Mesenchymal stem cell (in vitro differentiated cells and primary cell): Measurements from ENCODE around the gene ORAI2.

Experiments
- DNase-seq: peaks from one replicate; pipeline ENCODE4 v3.0.0-alpha.2; 2013
- H2AFZ ChIP-seq: one replicate; pipeline ENCODE4 v1.6.1; 2013; ENCODE audit warnings: low read depth, mild to moderate bottlenecking, control low read depth, inconsistent platforms, low read length, moderate library complexity
- H2AK5ac ChIP-seq: 2 replicates; pipeline ENCODE4 v1.6.1; 2013; ENCODE audit warnings: low read length, moderate library complexity, mild to moderate bottlenecking, inconsistent platforms; ENCODE audit not compliant: severe bottlenecking
- H2BK120ac ChIP-seq: one replicate; pipeline ENCODE4 v1.6.1; 2013; ENCODE audit warnings: low read depth, mild to moderate bottlenecking, inconsistent platforms, low read length, moderate library complexity
- H2BK12ac ChIP-seq, 2 experiments: one replicate each; pipeline ENCODE4 v1.6.1; 2013; ENCODE audit warnings: inconsistent platforms in 2 of 2, low read length in 2 of 2, mild to moderate bottlenecking in 2 of 2, moderate library complexity in 2 of 2, control low read depth in 1 of 2
- H2BK15ac ChIP-seq: one replicate; pipeline ENCODE4 v1.6.1; 2013; ENCODE audit warnings: mild to moderate bottlenecking, low read depth, inconsistent platforms; ENCODE audit not compliant: poor library complexity, severe bottlenecking
- H2BK5ac ChIP-seq: 2 replicates; pipeline ENCODE4 v1.6.1; 2013; ENCODE audit warnings: low read depth, mild to moderate bottlenecking, low read length, control low read depth, inconsistent platforms; ENCODE audit not compliant: poor library complexity, severe bottlenecking
- H3K14ac ChIP-seq, 2 experiments: one replicate each; pipeline ENCODE4 v1.6.1; 2013; ENCODE audit warnings: inconsistent platforms in 2 of 2, low read length in 2 of 2, control low read depth in 1 of 2, mild to moderate bottlenecking in 1 of 2, moderate library complexity in 1 of 2
- H3K18ac ChIP-seq, 2 experiments: one replicate each; pipeline ENCODE4 v1.6.1; 2013; ENCODE audit warnings: inconsistent platforms in 2 of 2, low read length in 2 of 2, control low read depth in 1 of 2, low read depth in 1 of 2, mild to moderate bottlenecking in 1 of 2
- H3K23ac ChIP-seq, 2 experiments: one replicate each; pipeline ENCODE4 v1.6.1; 2013; ENCODE audit warnings: inconsistent platforms in 2 of 2, low read length in 2 of 2, mild to moderate bottlenecking in 2 of 2, moderate library complexity in 2 of 2, control low read depth in 1 of 2
- H3K27ac ChIP-seq: 2 replicates; pipeline ENCODE4 v1.5.1; 2013; ENCODE audit warnings: mild to moderate bottlenecking, moderate library complexity, low read length, control low read depth, inconsistent platforms; ENCODE audit not compliant: poor library complexity, severe bottlenecking
- H3K27me3 ChIP-seq, 2 experiments: 2 replicates each; pipeline versions ENCODE4 v1.6.1 to v1.7.0; 2013; ENCODE audit warnings: low read length in 2 of 2, mild to moderate bottlenecking in 2 of 2, moderate library complexity in 2 of 2, control low read depth in 1 of 2, inconsistent platforms in 1 of 2; ENCODE audit not compliant: control insufficient read depth in 1 of 2, insufficient read depth in 1 of 2
- H3K36me3 ChIP-seq, 2 experiments: 2 replicates each; pipeline versions ENCODE4 v1.6.1 to v1.7.0; 2013; ENCODE audit warnings: low read length in 2 of 2, control low read depth in 1 of 2, inconsistent platforms in 1 of 2, low read depth in 1 of 2, mild to moderate bottlenecking in 1 of 2; ENCODE audit not compliant: insufficient read depth in 2 of 2, control insufficient read depth in 1 of 2
- H3K4ac ChIP-seq, 2 experiments: one replicate each; pipeline ENCODE4 v1.6.1; 2013; ENCODE audit warnings: inconsistent platforms in 2 of 2, low read length in 2 of 2, mild to moderate bottlenecking in 2 of 2, moderate library complexity in 2 of 2, control low read depth in 1 of 2, low read depth in 1 of 2
- H3K4me1 ChIP-seq: 2 replicates; pipeline ENCODE4 v1.6.1; 2013; ENCODE audit warnings: low read depth, low read length, control low read depth; ENCODE audit not compliant: control insufficient read depth, insufficient read depth
- H3K4me2 ChIP-seq: 2 replicates; pipeline ENCODE4 v1.6.1; 2013; ENCODE audit warnings: low read length, mild to moderate bottlenecking, inconsistent platforms; ENCODE audit not compliant: poor library complexity, severe bottlenecking
- H3K4me3 ChIP-seq, 2 experiments: 2 replicates each; pipeline versions ENCODE4 v1.5.1 to v1.7.0; 2013; ENCODE audit warnings: low read length in 2 of 2, mild to moderate bottlenecking in 2 of 2, control low read depth in 1 of 2, low read depth in 1 of 2; ENCODE audit not compliant: insufficient read depth in 1 of 2
- H3K79me1 ChIP-seq: replicated peaks from 2 replicates; pipeline ENCODE4 v1.6.1; 2013; ENCODE audit warnings: mild to moderate bottlenecking, control low read depth, low read length, inconsistent platforms; ENCODE audit not compliant: poor library complexity, severe bottlenecking
- H3K9ac ChIP-seq: 2 replicates; pipeline ENCODE4 v1.7.0; 2013; ENCODE audit warnings: mild to moderate bottlenecking, low read length, moderate library complexity
- H3K9me3 ChIP-seq: 2 replicates; pipeline ENCODE4 v1.7.0; 2013; ENCODE audit warnings: mild to moderate bottlenecking, low read length; ENCODE audit not compliant: control insufficient read depth
- H4K8ac ChIP-seq: one replicate; pipeline ENCODE4 v1.6.1; 2013; ENCODE audit warnings: inconsistent platforms, mild to moderate bottlenecking, low read length, moderate library complexity
- H4K91ac ChIP-seq: one replicate; pipeline ENCODE4 v1.6.1; 2013; ENCODE audit warnings: mild to moderate bottlenecking, low read length, inconsistent platforms
- WGBS: methylation state at CpG from one replicate; pipeline ENCODE4 v1.1.7; 2013; ENCODE audit warnings: mixed read lengths; 5-methylcytosine and 5-hydroxymethylcytosine counted together

ORAI2 gene

DNA sequence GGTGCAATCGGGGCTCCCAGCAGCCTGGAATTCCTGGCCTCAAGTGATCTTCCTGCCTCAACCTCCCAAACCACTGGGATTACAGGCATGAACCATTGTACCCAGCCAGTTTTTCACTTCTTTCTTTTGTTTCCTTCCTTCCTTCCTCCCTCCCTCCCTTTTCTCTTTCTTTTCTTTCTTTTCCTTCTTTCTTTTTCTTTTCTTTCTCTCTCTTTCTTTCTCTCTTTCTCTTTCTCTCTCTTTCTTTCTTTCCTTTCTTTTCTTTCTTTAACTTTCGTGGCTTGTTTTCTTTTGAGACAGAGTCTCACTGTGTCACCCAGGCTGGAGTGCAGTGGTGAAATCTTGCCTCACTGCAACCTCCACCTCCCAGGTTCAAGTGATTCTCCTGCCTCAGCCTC, 12.3 kb downstream of the ORAI2 start:
- H3K18ac ChIP-seq = no peak overlapping the region

DNA sequence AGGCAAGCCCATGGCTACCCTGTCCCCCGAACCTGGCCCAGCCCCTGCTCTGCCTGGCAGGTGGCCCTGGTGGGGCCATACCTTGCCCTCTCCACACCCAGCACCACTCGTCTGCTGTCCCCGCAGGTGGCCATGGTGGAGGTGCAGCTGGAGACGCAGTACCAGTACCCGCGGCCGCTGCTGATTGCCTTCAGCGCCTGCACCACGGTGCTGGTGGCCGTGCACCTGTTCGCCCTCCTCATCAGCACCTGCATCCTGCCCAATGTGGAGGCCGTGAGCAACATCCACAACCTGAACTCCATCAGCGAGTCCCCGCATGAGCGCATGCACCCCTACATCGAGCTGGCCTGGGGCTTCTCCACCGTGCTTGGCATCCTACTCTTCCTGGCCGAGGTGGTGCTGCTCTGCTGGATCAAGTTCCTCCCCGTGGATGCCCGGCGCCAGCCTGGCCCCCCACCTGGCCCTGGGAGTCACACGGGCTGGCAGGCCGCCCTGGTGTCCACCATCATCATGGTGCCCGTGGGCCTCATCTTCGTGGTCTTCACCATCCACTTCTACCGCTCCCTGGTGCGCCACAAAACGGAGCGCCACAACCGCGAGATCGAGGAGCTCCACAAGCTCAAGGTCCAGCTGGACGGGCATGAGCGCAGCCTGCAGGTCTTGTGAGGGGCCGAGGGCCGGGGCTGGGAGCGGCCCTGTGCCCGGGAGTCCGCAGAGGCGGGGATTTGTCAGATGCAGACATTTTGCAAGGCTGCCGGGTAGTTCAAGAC, 13.2 kb downstream of the ORAI2 start:
- Histone ChIP-seq H3K14ac (no peak overlapping the region), H3K36me3 (peaks cover 25 to 37% of the 10 kb centered on the region in 2 experiments)
- 97% methylated on average over 40 of the region's 41 CpGs for WGBS

More for the DNA sequence above, 12.3 kb downstream of the ORAI2 start:
- H3K4me1 ChIP-seq = peaks cover 21% of the 10 kb centered on the region
- no peak overlapping the region for H2BK120ac ChIP-seq
- no peaks in the 10 kb centered on the region for H3K9me3 ChIP-seq
- no peak overlapping the region for H3K23ac ChIP-seq
- H3K4me3 ChIP-seq = no peak overlapping the region
- H3K27me3 ChIP-seq = no peaks in the 10 kb centered on the region
- no peak overlapping the region for H3K27ac ChIP-seq
- H2BK15ac ChIP-seq = no peak overlapping the region
- WGBS = 75% methylated on average over 2 of the region's 2 CpGs
- H3K14ac ChIP-seq = no peak overlapping the region
- H2BK12ac ChIP-seq = no peak overlapping the region
- no peak overlapping the region for H4K8ac ChIP-seq
- H2BK5ac ChIP-seq = no peak overlapping the region
- no peak for DNase-seq
- H3K9ac ChIP-seq = no peak overlapping the region
- H2AK5ac ChIP-seq = no peak overlapping the region
- no peak overlapping the region for H4K91ac ChIP-seq
- peaks cover 27 to 38% of the 10 kb centered on the region in 2 experiments for H3K36me3 ChIP-seq
- H2AFZ ChIP-seq = no peak overlapping the region
- H3K4ac ChIP-seq = no peak overlapping the region
- peaks cover 3% of the 10 kb centered on the region for H3K79me1 ChIP-seq
- no peak overlapping the region for H3K4me2 ChIP-seq

DNA sequence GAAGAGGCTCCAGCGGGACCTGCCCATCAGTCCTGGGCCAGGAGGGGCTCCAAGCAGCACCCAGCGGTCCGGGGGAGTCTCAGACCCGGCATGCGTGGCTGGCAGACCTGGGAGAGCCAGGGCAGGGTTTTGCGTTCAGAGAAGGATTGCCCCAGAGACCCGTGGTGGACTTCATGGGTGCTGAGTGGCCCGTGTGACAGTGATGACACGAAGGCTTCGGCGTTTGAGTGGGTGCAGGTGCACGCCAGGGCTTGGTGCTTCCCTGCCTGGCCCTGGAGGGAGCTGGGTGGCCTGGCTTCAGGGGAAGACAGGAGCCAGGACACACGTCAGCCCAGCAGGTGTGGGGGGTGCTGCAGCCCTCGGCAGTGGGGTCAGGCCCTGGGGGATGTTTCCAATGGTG, 13.9 kb downstream of the ORAI2 start:
- no peak overlapping the region for H2AK5ac ChIP-seq
- no peaks in the 10 kb centered on the region for H3K27me3 ChIP-seq
- no peak overlapping the region for H2BK5ac ChIP-seq
- H4K8ac ChIP-seq = no peak overlapping the region
- no peak overlapping the region for H4K91ac ChIP-seq
- H2BK15ac ChIP-seq = no peak overlapping the region
- no peak overlapping the region for H2BK12ac ChIP-seq
- H3K4me1 ChIP-seq = peaks cover 19% of the 10 kb centered on the region
- 98% methylated on average over 14 of the region's 14 CpGs for WGBS
- H3K23ac ChIP-seq = no peak overlapping the region
- H3K4me2 ChIP-seq = no peak overlapping the region
- no peak overlapping the region for H2AFZ ChIP-seq
- no peak overlapping the region for H3K27ac ChIP-seq
- no peak overlapping the region for H3K9ac ChIP-seq
- peaks cover 20 to 30% of the 10 kb centered on the region in 2 experiments for H3K36me3 ChIP-seq
- DNase-seq = no peak
- H2BK120ac ChIP-seq = no peak overlapping the region
- H3K4me3 ChIP-seq = no peak overlapping the region
- peaks cover 3% of the 10 kb centered on the region for H3K79me1 ChIP-seq
- no peak overlapping the region for H3K4ac ChIP-seq
- no peak overlapping the region for H3K14ac ChIP-seq
- no peak overlapping the region for H3K18ac ChIP-seq
- H3K9me3 ChIP-seq = no peaks in the 10 kb centered on the region

More for the DNA sequence above, 13.2 kb downstream of the ORAI2 start:
- H2BK120ac ChIP-seq = no peak overlapping the region
- H3K27me3 ChIP-seq = no peaks in the 10 kb centered on the region
- no peaks in the 10 kb centered on the region for H3K9me3 ChIP-seq
- H3K18ac ChIP-seq = no peak overlapping the region
- no peak overlapping the region for H2BK5ac ChIP-seq
- no peak overlapping the region for H3K4ac ChIP-seq
- H2AK5ac ChIP-seq = no peak overlapping the region
- H3K4me3 ChIP-seq = no peak overlapping the region
- H2BK15ac ChIP-seq = no peak overlapping the region
- peaks cover 3% of the 10 kb centered on the region for H3K79me1 ChIP-seq
- no peak overlapping the region for H3K23ac ChIP-seq
- H4K91ac ChIP-seq = no peak overlapping the region
- H3K4me1 ChIP-seq = peaks cover 20% of the 10 kb centered on the region
- no peak overlapping the region for H3K27ac ChIP-seq
- no peak for DNase-seq
- no peak overlapping the region for H3K4me2 ChIP-seq
- no peak overlapping the region for H3K9ac ChIP-seq
- no peak overlapping the region for H2BK12ac ChIP-seq
- no peak overlapping the region for H4K8ac ChIP-seq
- no peak overlapping the region for H2AFZ ChIP-seq

DNA sequence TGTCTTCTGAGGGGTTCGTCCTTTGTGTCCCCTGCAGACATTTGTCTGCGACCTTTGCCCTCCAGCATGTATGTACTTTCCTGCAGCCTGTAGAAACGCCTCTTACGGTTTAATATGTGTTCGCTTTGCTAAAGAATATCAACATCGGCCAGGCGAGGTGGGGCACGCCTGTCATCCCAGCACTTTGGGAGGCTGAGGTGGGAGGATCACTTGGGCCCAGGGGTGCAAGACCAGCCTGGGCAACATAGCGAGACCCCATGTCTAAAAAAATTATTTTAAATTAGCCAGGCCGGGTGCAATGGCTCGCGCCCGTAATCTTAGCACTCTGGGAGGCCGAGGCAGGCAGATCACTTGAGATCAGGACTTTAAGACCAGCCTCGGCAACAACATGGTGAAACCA, 15.8 kb downstream of the ORAI2 start:
- Histone ChIP-seq H2BK12ac (no peak overlapping the region), H3K14ac (no peak overlapping the region), H3K4me2 (no peak overlapping the region), H3K4me3 (no peak overlapping the region), H2AFZ (no peak overlapping the region), H3K9ac (no peak overlapping the region), H4K91ac (no peak overlapping the region), H2BK15ac (no peak overlapping the region), H3K4ac (no peak overlapping the region), H3K36me3 (peaks cover 20 to 28% of the 10 kb centered on the region in 2 experiments), H2AK5ac (no peak overlapping the region), H2BK5ac (no peak overlapping the region), H2BK120ac (no peak overlapping the region), H3K27me3 (no peaks in the 10 kb centered on the region), H3K9me3 (no peaks in the 10 kb centered on the region), H3K23ac (no peak overlapping the region), H4K8ac (no peak overlapping the region), H3K18ac (no peak overlapping the region), H3K27ac (no peak overlapping the region), H3K79me1 (peaks cover 3% of the 10 kb centered on the region), H3K4me1 (peaks cover 19% of the 10 kb centered on the region)
- DNase-seq = no peak
- 98% methylated on average over 15 of the region's 15 CpGs for WGBS
